Measurements from ENCODE around the gene GPC6.

GPC6 gene

DNA sequence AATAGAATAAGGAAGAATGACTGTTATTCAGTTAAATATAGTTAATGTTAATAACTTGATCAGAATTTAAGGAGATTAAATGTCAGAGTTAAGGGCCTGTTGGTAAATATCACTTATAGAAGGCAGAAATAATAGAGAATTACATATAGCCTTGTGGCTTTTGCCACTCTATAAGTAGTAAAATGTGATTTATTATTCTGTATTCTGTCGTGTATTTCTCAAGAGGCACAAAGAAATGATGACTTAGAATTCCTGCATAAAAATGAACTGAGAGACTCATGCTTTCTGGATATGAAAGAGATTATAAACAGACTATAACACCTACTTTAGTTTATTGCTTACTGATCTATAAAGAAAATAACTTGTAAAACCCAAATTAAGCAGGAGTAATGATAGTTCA, 40.1 kb downstream of the GPC6 start:
- TF ChIP-seq EZH2 (IDR thresholded peaks at IDR 0.05; ENCODE audit: borderline replicate concordance, low read length) = no peak
- TF ChIP-seq, protein P1, sequence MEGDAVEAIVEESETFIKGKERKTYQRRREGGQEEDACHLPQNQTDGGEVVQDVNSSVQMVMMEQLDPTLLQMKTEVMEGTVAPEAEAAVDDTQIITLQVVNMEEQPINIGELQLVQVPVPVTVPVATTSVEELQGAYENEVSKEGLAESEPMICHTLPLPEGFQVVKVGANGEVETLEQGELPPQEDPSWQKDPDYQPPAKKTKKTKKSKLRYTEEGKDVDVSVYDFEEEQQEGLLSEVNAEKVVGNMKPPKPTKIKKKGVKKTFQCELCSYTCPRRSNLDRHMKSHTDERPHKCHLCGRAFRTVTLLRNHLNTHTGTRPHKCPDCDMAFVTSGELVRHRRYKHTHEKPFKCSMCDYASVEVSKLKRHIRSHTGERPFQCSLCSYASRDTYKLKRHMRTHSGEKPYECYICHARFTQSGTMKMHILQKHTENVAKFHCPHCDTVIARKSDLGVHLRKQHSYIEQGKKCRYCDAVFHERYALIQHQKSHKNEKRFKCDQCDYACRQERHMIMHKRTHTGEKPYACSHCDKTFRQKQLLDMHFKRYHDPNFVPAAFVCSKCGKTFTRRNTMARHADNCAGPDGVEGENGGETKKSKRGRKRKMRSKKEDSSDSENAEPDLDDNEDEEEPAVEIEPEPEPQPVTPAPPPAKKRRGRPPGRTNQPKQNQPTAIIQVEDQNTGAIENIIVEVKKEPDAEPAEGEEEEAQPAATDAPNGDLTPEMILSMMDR (IDR thresholded peaks at IDR 0.05; ENCODE audit: low read length) = no peak
- H3K9ac ChIP-seq (ENCODE audit: low read length) = no peak overlapping the region

DNA sequence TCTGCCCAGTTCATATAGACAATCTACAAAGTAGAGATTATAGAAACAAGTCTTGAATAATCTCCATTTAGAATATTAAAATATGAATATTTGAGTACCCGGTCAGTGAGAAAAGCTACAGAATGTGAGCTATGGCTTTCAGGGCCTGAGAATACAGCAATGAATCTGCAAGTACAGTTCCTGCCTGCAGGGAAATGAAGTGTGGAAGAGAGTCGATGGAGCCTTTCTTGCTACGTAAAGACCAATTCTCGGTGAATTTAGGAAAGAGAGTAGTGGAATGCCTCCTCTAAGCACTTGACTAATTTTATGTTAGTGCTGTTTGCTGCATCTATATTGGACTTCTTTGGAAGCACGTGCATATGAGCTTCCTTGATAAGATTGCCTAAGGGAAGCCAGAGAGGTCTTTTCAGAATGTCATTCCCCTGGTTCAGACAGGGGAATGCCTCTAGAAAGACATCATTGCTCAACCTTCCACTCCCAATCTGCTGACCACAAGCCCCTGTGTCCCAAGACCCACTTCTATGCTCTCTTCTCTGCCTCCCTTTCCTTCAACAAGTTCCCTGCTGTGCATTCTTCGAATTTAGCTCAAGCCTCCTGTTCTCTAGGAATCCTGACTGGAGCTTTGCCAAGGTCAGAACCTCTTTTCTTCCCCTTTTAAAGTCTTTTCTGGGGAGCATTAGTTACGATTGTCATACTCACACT, 41.9 kb downstream of the GPC6 start:
- Histone ChIP-seq H3K4me1 (ENCODE audit: insufficient read depth, low read length, severe bottlenecking) (no peaks in the 10 kb centered on the region), H3K36me3 (ENCODE audit: insufficient read depth, low read length) (no peaks in the 10 kb centered on the region), H3K4me3 (ENCODE audit: low read depth, low read length, poor library complexity, severe bottlenecking) (no peak overlapping the region), H3K4me2 (ENCODE audit: low read length) (no peak overlapping the region), H3K27ac (ENCODE audit: low read depth, low read length, poor library complexity, severe bottlenecking) (no peak overlapping the region), H3K27me3 (ENCODE audit: insufficient read depth, low read length) (no peaks in the 10 kb centered on the region), H3K79me2 (ENCODE audit: insufficient read depth, low read length) (no peaks in the 10 kb centered on the region), H2AFZ (ENCODE audit: low read length) (no peak overlapping the region), H3K9ac (ENCODE audit: low read length) (no peak overlapping the region), H3K9me3 (ENCODE audit: low read length) (no peaks in the 10 kb centered on the region), H3F3A (ENCODE audit: insufficient read depth, low read length) (no peaks in the 10 kb centered on the region), H4K20me1 (ENCODE audit: insufficient read depth, low read length) (no peaks in the 10 kb centered on the region), H3K9me2 (ENCODE audit: low read depth, low read length) (no peaks in the 10 kb centered on the region)
- no peak for TF ChIP-seq EZH2 (IDR thresholded peaks at IDR 0.05; ENCODE audit: borderline replicate concordance, low read length)
- TF ChIP-seq, protein P1 (IDR thresholded peaks at IDR 0.05; ENCODE audit: low read length) = no peak

More for the DNA sequence above, 40.1 kb downstream of the GPC6 start:
- H3K9me3 ChIP-seq (ENCODE audit: low read length) = no peaks in the 10 kb centered on the region
- no peak overlapping the region for H3K4me3 ChIP-seq (ENCODE audit: low read depth, low read length, poor library complexity, severe bottlenecking)
- H3K27me3 ChIP-seq (ENCODE audit: insufficient read depth, low read length) = no peaks in the 10 kb centered on the region
- H3K36me3 ChIP-seq (ENCODE audit: insufficient read depth, low read length) = no peaks in the 10 kb centered on the region
- H3K79me2 ChIP-seq (ENCODE audit: insufficient read depth, low read length) = no peaks in the 10 kb centered on the region
- H3K4me1 ChIP-seq (ENCODE audit: insufficient read depth, low read length, severe bottlenecking) = no peaks in the 10 kb centered on the region
- H4K20me1 ChIP-seq (ENCODE audit: insufficient read depth, low read length) = no peaks in the 10 kb centered on the region
- no peaks in the 10 kb centered on the region for H3F3A ChIP-seq (ENCODE audit: insufficient read depth, low read length)
- H2AFZ ChIP-seq (ENCODE audit: low read length) = no peak overlapping the region
- no peak overlapping the region for H3K4me2 ChIP-seq (ENCODE audit: low read length)
- H3K27ac ChIP-seq (ENCODE audit: low read depth, low read length, poor library complexity, severe bottlenecking) = no peak overlapping the region
- no peaks in the 10 kb centered on the region for H3K9me2 ChIP-seq (ENCODE audit: low read depth, low read length)

DNA sequence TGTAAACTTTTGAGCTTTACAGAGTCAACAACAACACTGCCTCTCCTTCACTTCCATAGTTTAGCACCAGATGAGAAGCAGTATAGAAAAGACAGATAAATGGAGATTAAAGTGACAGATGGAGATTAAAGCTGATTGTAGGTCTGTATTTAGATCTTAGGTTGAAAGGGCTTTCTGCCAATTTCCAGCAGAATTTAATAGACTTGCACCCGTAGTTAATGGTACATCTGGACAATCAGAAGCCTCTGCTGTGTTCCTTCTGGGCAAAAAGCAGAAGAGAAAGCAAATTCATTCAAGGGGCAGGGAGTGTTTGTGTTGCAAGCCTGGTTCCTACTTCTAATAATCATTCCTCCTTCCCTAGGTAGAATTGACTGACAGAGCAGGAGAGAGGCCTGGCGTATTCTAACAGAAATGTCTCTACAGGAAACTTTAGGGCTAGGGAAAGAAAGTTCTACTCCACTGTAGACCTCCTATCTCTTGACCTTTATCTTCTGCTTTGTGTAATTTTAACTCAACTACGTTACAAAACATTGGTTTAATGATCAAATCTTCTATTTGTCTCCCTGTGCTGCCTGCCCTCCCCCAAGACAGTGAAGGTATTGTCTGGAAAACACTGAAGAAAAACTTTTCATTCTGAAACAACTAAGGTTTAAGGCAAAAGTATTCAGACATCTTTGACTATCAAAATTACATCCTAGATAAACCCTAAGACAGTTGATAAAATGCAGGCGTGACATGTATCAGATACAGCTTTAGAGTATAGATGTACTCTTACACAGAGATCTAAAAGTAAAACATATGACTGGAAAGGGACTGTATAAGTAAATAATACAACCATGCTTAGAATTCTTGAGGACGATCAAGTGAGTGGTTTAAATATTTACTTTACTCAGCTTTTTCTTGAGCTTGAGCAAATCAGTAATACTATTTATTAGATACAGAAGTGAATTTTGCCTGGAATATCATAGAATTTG, 44.4 kb downstream of the GPC6 start:
- H3F3A ChIP-seq (ENCODE audit: insufficient read depth, low read length) = no peaks in the 10 kb centered on the region
- no peaks in the 10 kb centered on the region for H3K4me1 ChIP-seq (ENCODE audit: insufficient read depth, low read length, severe bottlenecking)
- no peaks in the 10 kb centered on the region for H4K20me1 ChIP-seq (ENCODE audit: insufficient read depth, low read length)
- no peak overlapping the region for H3K9ac ChIP-seq (ENCODE audit: low read length)
- H3K27me3 ChIP-seq (ENCODE audit: insufficient read depth, low read length) = no peaks in the 10 kb centered on the region
- no peaks in the 10 kb centered on the region for H3K79me2 ChIP-seq (ENCODE audit: insufficient read depth, low read length)
- H2AFZ ChIP-seq (ENCODE audit: low read length) = no peak overlapping the region
- H3K9me2 ChIP-seq (ENCODE audit: low read depth, low read length) = no peaks in the 10 kb centered on the region
- TF ChIP-seq EZH2 (IDR thresholded peaks at IDR 0.05; ENCODE audit: borderline replicate concordance, low read length) = no peak
- TF ChIP-seq, protein P1 (IDR thresholded peaks at IDR 0.05; ENCODE audit: low read length) = no peak
- H3K4me3 ChIP-seq (ENCODE audit: low read depth, low read length, poor library complexity, severe bottlenecking) = no peak overlapping the region
- H3K27ac ChIP-seq (ENCODE audit: low read depth, low read length, poor library complexity, severe bottlenecking) = no peak overlapping the region
- H3K9me3 ChIP-seq (ENCODE audit: low read length) = no peaks in the 10 kb centered on the region
- H3K4me2 ChIP-seq (ENCODE audit: low read length) = no peak overlapping the region
- H3K36me3 ChIP-seq (ENCODE audit: insufficient read depth, low read length) = no peaks in the 10 kb centered on the region

Data from OCI-LY1 (cell line).